Gastroesophageal sphincter (tissue), 3 donors: ENCODE data around the gene IRAK2.

Experiments used
- POLR2A ChIP-seq, 2 donors: fragments of 450-650 bp; IDR thresholded peaks; one replicate each; pipeline ENCODE4 v1.6.1; 2017; ENCODE audit warnings: antibody characterized with exemption in 2 of 2, mild to moderate bottlenecking in 2 of 2, moderate library complexity in 1 of 2
- TF ChIP-seq, protein P1 (sequence below), 4 experiments: fragments of 200-600 bp in 2 of 4; fragments of 450-650 bp in 2 of 4; sonication (generic) in 1 of 4; IDR thresholded peaks; one replicate each; pipeline ENCODE4 v1.5.1; 2017 to 2019; ENCODE audit warnings: antibody characterized with exemption in 4 of 4, mild to moderate bottlenecking in 2 of 4, moderate library complexity in 2 of 4

DNA sequence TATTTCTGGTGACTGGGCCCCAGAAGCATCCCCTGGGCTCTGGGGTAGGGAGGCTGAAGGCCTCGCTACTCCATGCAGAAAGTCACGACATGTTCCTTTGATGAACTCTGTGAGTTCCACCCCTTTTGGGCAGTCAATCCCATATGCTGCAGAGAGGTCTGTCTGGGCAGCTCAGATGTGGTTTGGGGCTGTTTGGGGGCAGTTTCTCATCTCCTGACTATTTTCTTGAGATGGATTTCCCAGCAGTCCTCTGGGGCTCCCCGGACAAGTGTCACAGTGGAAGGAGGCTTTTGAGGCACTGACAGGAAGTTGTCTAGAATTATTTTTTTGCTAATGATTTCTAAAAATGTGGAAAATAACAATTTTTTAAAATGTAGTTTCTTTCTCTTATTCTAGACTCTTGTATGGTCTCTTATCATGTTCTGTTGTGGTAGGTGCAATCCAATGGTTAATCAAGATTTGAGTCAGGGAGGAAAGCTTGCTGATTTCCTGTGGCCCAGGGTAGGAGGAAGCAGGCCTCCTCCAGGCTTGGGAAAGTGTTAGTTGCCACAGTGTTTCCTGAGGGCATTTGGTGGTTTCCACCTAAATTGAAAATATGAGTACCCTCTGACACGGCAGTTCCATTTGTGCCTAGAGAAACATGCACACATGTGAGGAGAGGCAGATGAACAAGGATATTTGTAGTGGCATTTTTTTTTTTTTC, 63.7 kb downstream of the IRAK2 start:
- TF ChIP-seq, protein P1, sequence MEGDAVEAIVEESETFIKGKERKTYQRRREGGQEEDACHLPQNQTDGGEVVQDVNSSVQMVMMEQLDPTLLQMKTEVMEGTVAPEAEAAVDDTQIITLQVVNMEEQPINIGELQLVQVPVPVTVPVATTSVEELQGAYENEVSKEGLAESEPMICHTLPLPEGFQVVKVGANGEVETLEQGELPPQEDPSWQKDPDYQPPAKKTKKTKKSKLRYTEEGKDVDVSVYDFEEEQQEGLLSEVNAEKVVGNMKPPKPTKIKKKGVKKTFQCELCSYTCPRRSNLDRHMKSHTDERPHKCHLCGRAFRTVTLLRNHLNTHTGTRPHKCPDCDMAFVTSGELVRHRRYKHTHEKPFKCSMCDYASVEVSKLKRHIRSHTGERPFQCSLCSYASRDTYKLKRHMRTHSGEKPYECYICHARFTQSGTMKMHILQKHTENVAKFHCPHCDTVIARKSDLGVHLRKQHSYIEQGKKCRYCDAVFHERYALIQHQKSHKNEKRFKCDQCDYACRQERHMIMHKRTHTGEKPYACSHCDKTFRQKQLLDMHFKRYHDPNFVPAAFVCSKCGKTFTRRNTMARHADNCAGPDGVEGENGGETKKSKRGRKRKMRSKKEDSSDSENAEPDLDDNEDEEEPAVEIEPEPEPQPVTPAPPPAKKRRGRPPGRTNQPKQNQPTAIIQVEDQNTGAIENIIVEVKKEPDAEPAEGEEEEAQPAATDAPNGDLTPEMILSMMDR (IDR thresholded peaks at IDR 0.05), result no peak
- no peak for TF ChIP-seq POLR2A (IDR thresholded peaks at IDR 0.05)
